ENCODE measurements around the gene F5.

F5 gene

GRCh38 chr1:169475806-169476387, 110.4 kb downstream of the F5 start:
- no peak for DNase-seq

- no peak for DNase-seq
These were observed 111.8 kb downstream of the F5 start for GRCh38 chr1:169474302-169474995.

GRCh38 chr1:169473347-169473746, 112.9 kb downstream of the F5 start:
- no peak for DNase-seq

- DNase-seq: no peak
These were observed 113.5 kb downstream of the F5 start for GRCh38 chr1:169472738-169473137.

GRCh38 chr1:169468982-169469381, 117.3 kb downstream of the F5 start:
- DNase-seq: no peak

GRCh38 chr1:169466259-169467230, 119.7 kb downstream of the F5 start:
- DNase-seq: peak in 1 of 14 donors; percentile 3

- no peak for DNase-seq
These were observed 121.0 kb downstream of the F5 start for GRCh38 chr1:169465281-169465680.
